SK-N-SH treated with all-trans-retinoic acid at 6 μM for 48 hours (cell line): ENCODE data around the gene EDIL3.

Experiments
- BACH2 ChIP-seq: fragments of 250-450 bp; sonication (Bioruptor Pico); IDR thresholded peaks from 2 replicates; pipeline ENCODE4 v1.9.0; 2021; ENCODE audit warnings: mild to moderate bottlenecking, borderline replicate concordance
- SNAI2 ChIP-seq: fragments of 250-450 bp; sonication (Bioruptor Pico); IDR thresholded peaks from 2 replicates; pipeline ENCODE4 v1.5.0; 2020; ENCODE audit warnings: mild to moderate bottlenecking, moderate library complexity
- ZNF565 ChIP-seq: fragments of 450-650 bp; formaldehyde crosslinking; conservative IDR thresholded peaks from 2 replicates; pipeline ENCODE4 v1.5.0; 2020; ENCODE audit warnings: low read depth, mild to moderate bottlenecking, moderate library complexity
- TF ChIP-seq, protein P1 (sequence below): fragments of 250-450 bp; sonication (Bioruptor Pico); IDR thresholded peaks from 2 replicates; pipeline ENCODE4 v1.8.0; 2020; ENCODE audit warnings: mild to moderate bottlenecking, moderate library complexity, borderline replicate concordance

DNA sequence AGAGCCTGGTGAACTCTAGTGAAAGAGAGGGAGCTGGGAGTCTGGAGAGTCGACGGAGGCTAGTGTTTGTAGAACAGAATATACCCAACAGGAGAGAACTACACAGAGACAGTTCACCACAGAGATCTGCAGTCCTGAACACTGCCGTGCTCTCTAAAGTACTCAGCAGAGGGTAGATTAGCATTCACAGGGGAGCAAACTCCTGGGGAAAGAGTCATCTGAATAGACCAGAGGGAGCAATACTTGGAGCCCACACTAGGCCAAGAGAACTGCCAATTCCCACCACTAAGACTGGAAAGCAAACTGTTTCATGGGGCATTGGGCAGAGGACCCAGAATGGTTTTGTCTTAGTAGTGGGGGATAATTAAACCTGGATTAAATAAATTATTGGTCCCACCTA is 235.6 kb downstream of the EDIL3 start:
- TF ChIP-seq SNAI2 (CRISPR knock-in tag) (no peak), BACH2 (CRISPR knock-in tag) (no peak), ZNF565 (CRISPR knock-in tag) (no peak)
- TF ChIP-seq, protein P1, sequence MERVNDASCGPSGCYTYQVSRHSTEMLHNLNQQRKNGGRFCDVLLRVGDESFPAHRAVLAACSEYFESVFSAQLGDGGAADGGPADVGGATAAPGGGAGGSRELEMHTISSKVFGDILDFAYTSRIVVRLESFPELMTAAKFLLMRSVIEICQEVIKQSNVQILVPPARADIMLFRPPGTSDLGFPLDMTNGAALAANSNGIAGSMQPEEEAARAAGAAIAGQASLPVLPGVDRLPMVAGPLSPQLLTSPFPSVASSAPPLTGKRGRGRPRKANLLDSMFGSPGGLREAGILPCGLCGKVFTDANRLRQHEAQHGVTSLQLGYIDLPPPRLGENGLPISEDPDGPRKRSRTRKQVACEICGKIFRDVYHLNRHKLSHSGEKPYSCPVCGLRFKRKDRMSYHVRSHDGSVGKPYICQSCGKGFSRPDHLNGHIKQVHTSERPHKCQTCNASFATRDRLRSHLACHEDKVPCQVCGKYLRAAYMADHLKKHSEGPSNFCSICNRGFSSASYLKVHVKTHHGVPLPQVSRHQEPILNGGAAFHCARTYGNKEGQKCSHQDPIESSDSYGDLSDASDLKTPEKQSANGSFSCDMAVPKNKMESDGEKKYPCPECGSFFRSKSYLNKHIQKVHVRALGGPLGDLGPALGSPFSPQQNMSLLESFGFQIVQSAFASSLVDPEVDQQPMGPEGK, result no peak
